Colonic mucosa (tissue), 4 donors: ENCODE measurements around the gene FAIM2. TPM values are rescaled to one million over a fixed set of nuclear protein-coding genes. Genes with fewer than 3 reads are reported as not detected.

ENCODE experiments used
- DNase-seq: peaks from one replicate; pipeline ENCODE4 v3.0.0-alpha.2; 2020
- H3K27ac ChIP-seq: fragments of 200-600 bp; one replicate; pipeline ENCODE4 v1.8.0; 2021
- H3K27me3 ChIP-seq: fragments of 200-600 bp; one replicate; pipeline ENCODE4 v1.8.0; 2021
- H3K36me3 ChIP-seq: fragments of 200-600 bp; one replicate; pipeline ENCODE4 v1.8.0; 2021
- H3K4me1 ChIP-seq: fragments of 200-600 bp; one replicate; pipeline ENCODE4 v1.8.0; 2021; ENCODE audit warnings: mild to moderate bottlenecking
- H3K4me3 ChIP-seq: fragments of 200-600 bp; one replicate; pipeline ENCODE4 v1.8.0; 2021
- H3K9ac ChIP-seq, 2 donors: one replicate each; pipeline ENCODE4 v1.7.0; 2013; ENCODE audit warnings: control low read depth in 2 of 2, low read depth in 2 of 2, low read length in 2 of 2
- H3K9me3 ChIP-seq: fragments of 200-600 bp; one replicate; pipeline ENCODE4 v1.8.0; 2021
- intact Hi-C: fragments of 100-400 bp; cut with DNase I; formaldehyde crosslinking; loops from one replicate; pipeline ENCODE4 v1.14.1; 2022
- total RNA-seq, 2 donors: library from RNA; stranded (reverse); fragmentation: NEBNext Ultra II Directional in 1 of 2; extraction: Animal tissue kit (Norgen Biotek cat#: 25700) in 1 of 2; gene quantifications; one replicate each; pipeline ENCODE4 v1.2.1, GENCODE V29; 2021
- TF ChIP-seq, protein P1 (sequence below): fragments of 200-600 bp; IDR thresholded peaks from one replicate; pipeline ENCODE4 v1.8.0; 2022; ENCODE audit warnings: antibody characterized with exemption, mild to moderate bottlenecking
- donor health status: healthy.
- donor health status: DM: no; HTN: no; CAD: no.
- donor health status: DM: no; HTN: no; CAD: no.

The FAIM2 gene
- total RNA-seq, 2 donors from 2014 or later: 2.8 to 3.6 TPM

DNA sequence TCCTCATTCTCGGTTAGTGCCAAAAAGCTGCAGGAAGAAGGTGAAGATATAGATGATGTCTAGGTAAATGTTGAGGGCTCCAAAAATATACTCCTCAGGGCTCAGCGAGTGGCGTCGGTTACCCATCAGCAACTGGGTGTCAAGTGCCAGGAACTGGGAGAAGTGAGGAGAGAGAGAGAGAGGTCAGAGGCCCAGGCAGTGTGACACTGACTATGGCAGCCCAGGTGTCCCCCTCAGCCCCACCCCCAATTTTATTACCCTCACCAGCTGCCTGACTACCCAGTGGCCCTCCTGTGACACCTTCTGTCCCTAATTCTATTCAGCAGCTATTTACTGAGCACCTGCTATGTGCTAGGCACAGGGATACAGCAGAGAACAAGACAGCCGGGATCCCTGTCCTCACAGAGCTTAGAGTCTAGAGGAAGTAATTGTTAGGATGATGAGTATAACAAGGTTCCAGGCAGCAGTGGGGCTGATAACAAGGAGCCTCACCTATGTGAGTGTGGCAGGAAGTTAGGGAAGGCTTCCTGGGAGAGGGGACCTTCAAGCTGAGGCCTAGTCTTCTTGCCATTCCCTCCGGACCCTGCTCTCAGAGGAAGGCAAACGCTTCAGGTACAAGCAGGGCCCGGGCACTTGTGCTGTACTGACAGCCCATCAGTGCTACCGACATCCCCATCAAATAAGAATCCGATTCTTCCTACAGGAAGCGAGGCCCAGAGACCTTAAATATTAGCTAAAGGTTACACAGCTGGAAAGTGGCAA lies 33.0 kb downstream of the FAIM2 start:
- H3K27me3 ChIP-seq: no peaks in the 10 kb centered on the region
- no peak for DNase-seq
- no peaks in the 10 kb centered on the region for H3K9me3 ChIP-seq
- TF ChIP-seq, protein P1, sequence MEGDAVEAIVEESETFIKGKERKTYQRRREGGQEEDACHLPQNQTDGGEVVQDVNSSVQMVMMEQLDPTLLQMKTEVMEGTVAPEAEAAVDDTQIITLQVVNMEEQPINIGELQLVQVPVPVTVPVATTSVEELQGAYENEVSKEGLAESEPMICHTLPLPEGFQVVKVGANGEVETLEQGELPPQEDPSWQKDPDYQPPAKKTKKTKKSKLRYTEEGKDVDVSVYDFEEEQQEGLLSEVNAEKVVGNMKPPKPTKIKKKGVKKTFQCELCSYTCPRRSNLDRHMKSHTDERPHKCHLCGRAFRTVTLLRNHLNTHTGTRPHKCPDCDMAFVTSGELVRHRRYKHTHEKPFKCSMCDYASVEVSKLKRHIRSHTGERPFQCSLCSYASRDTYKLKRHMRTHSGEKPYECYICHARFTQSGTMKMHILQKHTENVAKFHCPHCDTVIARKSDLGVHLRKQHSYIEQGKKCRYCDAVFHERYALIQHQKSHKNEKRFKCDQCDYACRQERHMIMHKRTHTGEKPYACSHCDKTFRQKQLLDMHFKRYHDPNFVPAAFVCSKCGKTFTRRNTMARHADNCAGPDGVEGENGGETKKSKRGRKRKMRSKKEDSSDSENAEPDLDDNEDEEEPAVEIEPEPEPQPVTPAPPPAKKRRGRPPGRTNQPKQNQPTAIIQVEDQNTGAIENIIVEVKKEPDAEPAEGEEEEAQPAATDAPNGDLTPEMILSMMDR: no peak
- H3K4me3 ChIP-seq: no peak overlapping the region
- intact Hi-C loops: no loop called here
- H3K9ac ChIP-seq: no peak overlapping the region
- no peak overlapping the region for H3K27ac ChIP-seq
- no peaks in the 10 kb centered on the region for H3K36me3 ChIP-seq
- H3K4me1 ChIP-seq: peaks cover 7% of the 10 kb centered on the region

GRCh38 chr12:49869816-49870500 lies 33.7 kb downstream of the FAIM2 start:
- Histone ChIP-seq H3K36me3 (no peaks in the 10 kb centered on the region), H3K9ac (no peak overlapping the region), H3K9me3 (no peaks in the 10 kb centered on the region), H3K27ac (no peak overlapping the region), H3K27me3 (no peaks in the 10 kb centered on the region), H3K4me1 (peaks cover 7% of the 10 kb centered on the region), H3K4me3 (no peak overlapping the region)
- TF ChIP-seq, protein P1: no peak
- intact Hi-C loops: loop anchor here (10.0 kb wide), 1 partner anchor 195 kb away; no protein-coding TSS in a partner anchor
- no peak for DNase-seq

DNA sequence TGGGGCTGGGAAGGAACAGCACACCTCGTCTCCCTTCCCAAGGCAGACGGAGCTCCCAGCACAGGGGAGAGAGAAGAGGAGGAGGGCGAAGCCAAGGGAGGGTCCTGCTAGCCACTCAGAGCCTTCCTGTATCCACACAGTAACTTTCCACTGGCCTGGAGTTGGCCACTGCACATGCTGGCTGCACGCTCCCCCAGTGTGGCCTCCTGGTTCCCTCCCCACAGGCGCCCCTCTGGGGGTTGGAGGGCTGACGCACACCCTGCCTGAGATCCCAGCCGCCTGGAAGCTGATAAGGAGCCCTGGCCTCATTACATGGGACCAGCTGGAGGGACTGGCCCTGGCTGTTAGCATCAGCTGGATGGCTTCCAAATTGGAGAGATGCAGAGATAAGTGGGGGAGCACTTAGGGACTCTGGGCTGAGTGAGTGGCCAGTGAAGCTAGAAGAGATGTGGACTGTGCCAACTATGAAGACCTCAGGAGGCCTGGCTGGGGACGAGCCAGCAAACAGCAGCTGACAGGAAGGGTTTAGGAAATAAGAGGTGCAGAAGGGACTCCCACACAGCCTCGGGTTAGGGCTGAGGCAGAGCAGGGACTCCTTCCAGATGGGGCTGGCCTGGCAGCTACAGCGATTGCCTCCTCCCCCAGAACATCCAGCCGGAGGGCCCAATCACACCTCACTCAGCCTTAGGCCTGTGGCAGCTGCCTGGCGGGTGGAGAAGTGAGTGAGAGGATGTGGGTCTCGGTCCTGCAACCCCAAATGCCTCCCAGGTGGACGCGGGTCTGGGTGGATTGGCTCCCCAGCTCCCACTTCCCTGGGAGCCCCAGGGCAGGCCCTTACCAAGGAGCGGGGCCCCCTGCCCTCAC lies 34.5 kb downstream of the FAIM2 start:
- Histone ChIP-seq H3K27me3 (no peaks in the 10 kb centered on the region), H3K4me3 (no peak overlapping the region), H3K9me3 (no peaks in the 10 kb centered on the region), H3K9ac (no peak overlapping the region), H3K27ac (no peak overlapping the region), H3K4me1 (peaks cover 7% of the 10 kb centered on the region), H3K36me3 (no peaks in the 10 kb centered on the region)
- DNase-seq: peak; percentile 61
- intact Hi-C loops: loop anchor here (10.0 kb wide), 1 partner anchor 196 kb away; no protein-coding TSS in a partner anchor
- TF ChIP-seq, protein P1: no peak

DNA sequence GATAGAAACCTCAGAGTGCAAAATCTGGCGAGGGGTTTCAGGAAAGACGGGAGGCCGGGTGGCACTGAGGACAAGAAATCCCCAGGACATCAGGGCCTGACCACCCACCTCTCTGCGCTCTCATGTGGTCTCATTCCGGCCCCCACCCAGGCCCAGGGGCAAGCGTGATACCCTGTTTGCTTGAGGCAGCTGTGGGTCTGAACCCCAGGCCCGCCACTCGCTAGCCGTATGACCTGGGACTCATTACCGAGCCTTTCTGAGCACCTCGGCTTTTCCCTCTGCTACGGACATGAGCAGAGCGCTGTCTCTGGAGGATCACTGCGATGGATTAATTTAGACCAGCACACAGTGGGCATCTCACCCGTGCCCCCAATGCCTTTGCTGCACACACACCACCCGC lies 35.3 kb downstream of the FAIM2 start:
- TF ChIP-seq, protein P1: no peak
- Histone ChIP-seq H3K27me3 (no peaks in the 10 kb centered on the region), H3K4me3 (no peak overlapping the region), H3K27ac (no peak overlapping the region), H3K36me3 (no peaks in the 10 kb centered on the region), H3K9ac (peak overlapping the region in 1 of 2 donors; percentile 41), H3K4me1 (peaks cover 7% of the 10 kb centered on the region), H3K9me3 (no peaks in the 10 kb centered on the region)
- intact Hi-C loops: loop anchor here (10.0 kb wide), 1 partner anchor 196 kb away; no protein-coding TSS in a partner anchor
- DNase-seq: no peak
